ENCODE data around the gene HAGHL. TPM values are rescaled to one million over a fixed set of nuclear protein-coding genes. Genes with fewer than 3 reads are reported as not detected.
A peak's percentile ranks its signal among the peaks of the same experiment; 100 is the strongest.

HAGHL gene
- total RNA-seq, 1 donor from 2014 or later, result 31.7 TPM

DNA sequence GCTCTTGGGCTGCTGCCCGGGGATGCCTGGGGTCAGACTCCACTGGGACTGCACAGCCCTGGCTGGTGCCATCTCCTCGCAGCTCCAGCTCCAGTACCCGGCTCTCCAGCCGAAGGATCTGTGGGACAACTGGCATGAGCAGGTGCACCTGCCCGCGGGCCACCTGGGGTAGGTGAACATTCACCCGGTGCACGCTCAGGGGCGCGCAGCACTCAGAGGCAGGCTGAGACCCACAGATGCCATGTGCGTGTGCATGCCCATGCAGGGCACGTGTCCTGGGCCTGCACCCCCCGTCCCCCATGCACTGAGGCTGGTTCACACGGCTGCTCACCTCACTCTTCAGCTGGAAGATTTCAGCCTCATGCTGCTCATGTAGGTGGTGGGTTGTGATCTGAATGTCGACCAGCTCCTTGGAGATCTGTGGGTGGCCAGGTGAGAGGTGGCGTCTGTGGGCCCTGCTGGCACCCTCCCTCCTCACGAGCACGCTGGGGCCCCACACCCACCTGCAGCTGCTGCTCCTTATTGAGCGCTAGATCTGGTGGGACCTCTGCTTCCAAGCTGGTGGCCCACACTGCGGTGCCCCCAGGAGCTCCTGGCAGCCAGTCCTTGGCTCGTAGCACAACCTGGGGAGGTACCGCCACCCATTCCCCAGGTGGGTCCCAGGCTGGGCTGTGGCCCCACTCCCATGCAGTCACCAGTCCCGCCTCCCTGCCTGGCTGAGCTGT is 1.3 kb upstream of the HAGHL start:
- no peaks in the 10 kb centered on the region for H3K36me3 Mint-ChIP-seq (ENCODE audit: unreplicated experiment)
- TF ChIP-seq, protein P1, sequence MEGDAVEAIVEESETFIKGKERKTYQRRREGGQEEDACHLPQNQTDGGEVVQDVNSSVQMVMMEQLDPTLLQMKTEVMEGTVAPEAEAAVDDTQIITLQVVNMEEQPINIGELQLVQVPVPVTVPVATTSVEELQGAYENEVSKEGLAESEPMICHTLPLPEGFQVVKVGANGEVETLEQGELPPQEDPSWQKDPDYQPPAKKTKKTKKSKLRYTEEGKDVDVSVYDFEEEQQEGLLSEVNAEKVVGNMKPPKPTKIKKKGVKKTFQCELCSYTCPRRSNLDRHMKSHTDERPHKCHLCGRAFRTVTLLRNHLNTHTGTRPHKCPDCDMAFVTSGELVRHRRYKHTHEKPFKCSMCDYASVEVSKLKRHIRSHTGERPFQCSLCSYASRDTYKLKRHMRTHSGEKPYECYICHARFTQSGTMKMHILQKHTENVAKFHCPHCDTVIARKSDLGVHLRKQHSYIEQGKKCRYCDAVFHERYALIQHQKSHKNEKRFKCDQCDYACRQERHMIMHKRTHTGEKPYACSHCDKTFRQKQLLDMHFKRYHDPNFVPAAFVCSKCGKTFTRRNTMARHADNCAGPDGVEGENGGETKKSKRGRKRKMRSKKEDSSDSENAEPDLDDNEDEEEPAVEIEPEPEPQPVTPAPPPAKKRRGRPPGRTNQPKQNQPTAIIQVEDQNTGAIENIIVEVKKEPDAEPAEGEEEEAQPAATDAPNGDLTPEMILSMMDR (IDR thresholded peaks at IDR 0.05; ENCODE audit: partially characterized antibody, unreplicated experiment), result no peak
- no peaks in the 10 kb centered on the region for H3K4me1 Mint-ChIP-seq (ENCODE audit: low read depth, unreplicated experiment)
- no peak overlapping the region for H3K27ac Mint-ChIP-seq (ENCODE audit: unreplicated experiment)
- peaks cover 6% of the 10 kb centered on the region for H3K27me3 Mint-ChIP-seq (ENCODE audit: unreplicated experiment)
- DNase-seq, result no peak
- H3K9me3 Mint-ChIP-seq (ENCODE audit: unreplicated experiment), result no peaks in the 10 kb centered on the region
- no peak overlapping the region for H3K4me3 Mint-ChIP-seq (ENCODE audit: unreplicated experiment)

DNA sequence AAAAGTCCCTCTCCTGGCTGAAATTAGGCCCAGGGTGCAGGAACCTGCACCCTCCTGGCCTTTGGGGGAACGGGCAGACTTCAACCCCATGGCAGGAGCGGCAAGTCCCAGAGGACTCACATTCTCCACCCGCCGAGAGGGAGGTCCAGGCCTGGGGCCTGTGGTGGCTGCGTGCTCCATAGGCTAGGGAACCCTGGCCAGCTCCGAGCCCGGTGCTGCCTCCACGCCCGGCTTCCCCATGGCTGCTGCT is 793 bp upstream of the HAGHL start:
- H3K4me1 Mint-ChIP-seq (ENCODE audit: low read depth, unreplicated experiment), result no peaks in the 10 kb centered on the region
- TF ChIP-seq, protein P1 (IDR thresholded peaks at IDR 0.05; ENCODE audit: partially characterized antibody, unreplicated experiment), result no peak
- no peaks in the 10 kb centered on the region for H3K36me3 Mint-ChIP-seq (ENCODE audit: unreplicated experiment)
- no peak overlapping the region for H3K4me3 Mint-ChIP-seq (ENCODE audit: unreplicated experiment)
- peaks cover 6% of the 10 kb centered on the region for H3K27me3 Mint-ChIP-seq (ENCODE audit: unreplicated experiment)
- no peak for DNase-seq
- no peaks in the 10 kb centered on the region for H3K9me3 Mint-ChIP-seq (ENCODE audit: unreplicated experiment)
- no peak overlapping the region for H3K27ac Mint-ChIP-seq (ENCODE audit: unreplicated experiment)

DNA sequence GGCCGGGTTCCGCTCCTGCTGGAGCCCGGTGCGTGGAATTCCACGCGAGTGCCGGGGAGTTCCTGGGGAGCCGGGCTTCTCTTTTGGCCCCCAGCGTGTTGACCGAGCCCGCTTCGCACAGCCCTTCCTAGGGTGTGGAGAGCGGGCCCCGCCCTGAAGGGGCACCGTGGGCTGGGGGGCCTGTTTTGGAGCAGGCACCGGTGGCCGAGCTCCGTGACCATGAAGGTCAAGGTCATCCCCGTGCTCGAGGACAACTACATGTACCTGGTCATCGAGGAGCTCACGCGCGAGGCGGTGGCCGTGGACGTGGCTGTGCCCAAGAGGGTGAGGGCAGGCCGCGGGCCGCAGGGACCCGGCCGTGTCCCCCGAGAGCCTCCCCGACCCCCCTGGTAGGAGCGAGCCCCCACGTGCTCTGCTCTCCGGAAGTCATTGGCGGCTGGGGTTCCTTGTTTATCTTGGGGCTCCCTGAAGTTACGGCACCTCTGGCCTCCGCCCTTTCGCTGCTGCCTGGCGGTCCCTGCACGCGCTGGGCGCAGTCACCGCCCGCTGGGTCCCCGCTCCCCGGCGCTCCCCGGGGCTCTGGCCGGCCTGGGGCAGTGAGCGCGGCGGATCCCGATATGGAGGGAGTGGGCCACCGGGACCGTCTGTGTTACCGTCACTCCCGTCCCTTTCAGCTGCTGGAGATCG is 528 bp downstream of the HAGHL start:
- H3K4me1 Mint-ChIP-seq (ENCODE audit: low read depth, unreplicated experiment), result no peaks in the 10 kb centered on the region
- peaks cover 6% of the 10 kb centered on the region for H3K27me3 Mint-ChIP-seq (ENCODE audit: unreplicated experiment)
- no peak for DNase-seq
- H3K4me3 Mint-ChIP-seq (ENCODE audit: unreplicated experiment), result peak overlapping the region; percentile 52
- H3K36me3 Mint-ChIP-seq (ENCODE audit: unreplicated experiment), result no peaks in the 10 kb centered on the region
- TF ChIP-seq, protein P1 (IDR thresholded peaks at IDR 0.05; ENCODE audit: partially characterized antibody, unreplicated experiment), result no peak
- no peaks in the 10 kb centered on the region for H3K9me3 Mint-ChIP-seq (ENCODE audit: unreplicated experiment)
- H3K27ac Mint-ChIP-seq (ENCODE audit: unreplicated experiment), result no peak overlapping the region

DNA sequence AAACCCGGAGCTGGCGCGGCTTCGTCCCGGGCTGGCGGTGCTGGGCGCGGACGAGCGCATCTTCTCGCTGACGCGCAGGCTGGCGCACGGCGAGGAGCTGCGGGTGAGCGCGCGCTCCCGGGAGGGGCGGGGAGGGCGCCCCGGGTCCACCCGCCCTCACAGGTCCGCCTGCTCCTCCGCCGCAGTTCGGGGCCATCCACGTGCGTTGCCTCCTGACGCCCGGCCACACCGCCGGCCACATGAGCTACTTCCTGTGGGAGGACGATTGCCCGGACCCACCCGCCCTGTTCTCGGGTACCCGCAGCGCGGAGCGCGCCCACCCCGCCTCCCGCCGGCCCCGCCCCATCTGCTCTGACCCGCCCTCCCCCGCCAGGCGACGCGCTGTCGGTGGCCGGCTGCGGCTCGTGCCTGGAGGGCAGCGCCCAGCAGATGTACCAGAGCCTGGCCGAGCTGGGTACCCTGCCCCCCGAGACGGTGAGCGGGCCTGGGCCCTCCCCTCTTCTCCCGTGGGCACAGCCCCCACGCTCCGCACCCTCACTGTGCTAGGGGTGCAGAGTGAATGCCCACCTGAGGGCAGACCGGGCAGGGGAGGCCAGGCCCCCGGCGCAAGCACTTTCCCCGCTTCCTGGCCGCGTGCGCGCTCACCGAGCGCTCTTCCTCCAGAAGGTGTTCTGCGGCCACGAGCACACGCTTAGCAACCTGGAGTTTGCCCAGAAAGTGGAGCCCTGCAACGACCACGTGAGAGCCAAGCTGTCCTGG is 1.4 kb downstream of the HAGHL start:
- Mint-ChIP-seq H3K27me3 (ENCODE audit: unreplicated experiment) (peaks cover 6% of the 10 kb centered on the region), H3K9me3 (ENCODE audit: unreplicated experiment) (no peaks in the 10 kb centered on the region), H3K4me1 (ENCODE audit: low read depth, unreplicated experiment) (no peaks in the 10 kb centered on the region), H3K27ac (ENCODE audit: unreplicated experiment) (no peak overlapping the region), H3K36me3 (ENCODE audit: unreplicated experiment) (no peaks in the 10 kb centered on the region), H3K4me3 (ENCODE audit: unreplicated experiment) (peak overlapping the region; percentile 59)
- DNase-seq, result peak; percentile 79
- TF ChIP-seq, protein P1 (IDR thresholded peaks at IDR 0.05; ENCODE audit: partially characterized antibody, unreplicated experiment), result no peak

All from glutamatergic neuron (in vitro differentiated cells).